Adrenal gland (tissue), 5 donors: ENCODE results near the gene CASP4.

Source experiments
- CTCF ChIP-seq, 6 experiments: fragments of 450-650 bp in 4 of 6; fragments of 200-600 bp in 2 of 6; sonication (generic) in 1 of 6; IDR thresholded peaks; 1 replicate in 5 of 6; 2 replicates in 1 of 6; pipeline versions ENCODE4 v1.5.1 to v1.8.0; 2016 to 2021; ENCODE audit warnings: antibody characterized with exemption in 6 of 6, mild to moderate bottlenecking in 2 of 6, moderate library complexity in 1 of 6
- POLR2A ChIP-seq, 2 donors: fragments of 450-650 bp; IDR thresholded peaks; one replicate each; pipeline ENCODE4 v1.6.1; 2017; ENCODE audit warnings: antibody characterized with exemption in 2 of 2, mild to moderate bottlenecking in 2 of 2, moderate library complexity in 1 of 2
- donor health status: DM: no; HTN: no; CAD: no.

GRCh38 chr11:104964247-104964646 is 4.1 kb downstream of the CASP4 start:
- no peak for TF ChIP-seq CTCF (IDR thresholded peaks at IDR 0.05)
- TF ChIP-seq POLR2A (IDR thresholded peaks at IDR 0.05): no peak
